Measurements from ENCODE around the gene SPRR3. TPM values are rescaled to one million over a fixed set of nuclear protein-coding genes. Genes with fewer than 3 reads are reported as not detected.
A peak's percentile ranks its signal among the peaks of the same experiment; 100 is the strongest.

SPRR3 gene
- total RNA-seq, 3 donors from 2014 or later (not counting 1 experiment from before 2014, with no cell fraction given) = not detected

GRCh38 chr1:153032073-153032472, 30.5 kb downstream of the SPRR3 start:
- Mint-ChIP-seq H3K4me3 (no peak overlapping the region), H3K27me3 (ENCODE audit: low read depth in 2 of 2) (peaks cover 14 to 45% of the 10 kb centered on the region in 2 donors), H3K4me1 (no peaks in the 10 kb centered on the region), H3K27ac (no peak overlapping the region), H3K9me3 (no peaks in the 10 kb centered on the region), H3K36me3 (no peaks in the 10 kb centered on the region)
- DNase-seq (no peak), ATAC-seq (no peak)
- Histone ChIP-seq H3K4me1 (ENCODE audit: control insufficient read depth, insufficient read depth, low read length) (no peaks in the 10 kb centered on the region), H3K27ac (ENCODE audit: low read length) (no peak overlapping the region), H3K27me3 (ENCODE audit: control insufficient read depth, insufficient read depth, low read length) (no peaks in the 10 kb centered on the region), H3K4me3 (ENCODE audit: low read length) (no peak overlapping the region), H3K36me3 (ENCODE audit: control insufficient read depth, insufficient read depth, low read length) (no peaks in the 10 kb centered on the region), H3K9me3 (ENCODE audit: control insufficient read depth, insufficient read depth, low read length) (no peaks in the 10 kb centered on the region)
- intact Hi-C loops (cut with micrococcal nuclease) = no loop called here
- TF ChIP-seq, protein P1, sequence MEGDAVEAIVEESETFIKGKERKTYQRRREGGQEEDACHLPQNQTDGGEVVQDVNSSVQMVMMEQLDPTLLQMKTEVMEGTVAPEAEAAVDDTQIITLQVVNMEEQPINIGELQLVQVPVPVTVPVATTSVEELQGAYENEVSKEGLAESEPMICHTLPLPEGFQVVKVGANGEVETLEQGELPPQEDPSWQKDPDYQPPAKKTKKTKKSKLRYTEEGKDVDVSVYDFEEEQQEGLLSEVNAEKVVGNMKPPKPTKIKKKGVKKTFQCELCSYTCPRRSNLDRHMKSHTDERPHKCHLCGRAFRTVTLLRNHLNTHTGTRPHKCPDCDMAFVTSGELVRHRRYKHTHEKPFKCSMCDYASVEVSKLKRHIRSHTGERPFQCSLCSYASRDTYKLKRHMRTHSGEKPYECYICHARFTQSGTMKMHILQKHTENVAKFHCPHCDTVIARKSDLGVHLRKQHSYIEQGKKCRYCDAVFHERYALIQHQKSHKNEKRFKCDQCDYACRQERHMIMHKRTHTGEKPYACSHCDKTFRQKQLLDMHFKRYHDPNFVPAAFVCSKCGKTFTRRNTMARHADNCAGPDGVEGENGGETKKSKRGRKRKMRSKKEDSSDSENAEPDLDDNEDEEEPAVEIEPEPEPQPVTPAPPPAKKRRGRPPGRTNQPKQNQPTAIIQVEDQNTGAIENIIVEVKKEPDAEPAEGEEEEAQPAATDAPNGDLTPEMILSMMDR (IDR thresholded peaks at IDR 0.05) = no peak

- TF ChIP-seq, protein P1 (IDR thresholded peaks at IDR 0.05) = no peak
- DNase-seq (no peak), ATAC-seq (peak in 1 of 3 donors; percentile 12)
- Mint-ChIP-seq H3K4me1 (no peaks in the 10 kb centered on the region), H3K36me3 (no peaks in the 10 kb centered on the region), H3K27ac (no peak overlapping the region), H3K9me3 (no peaks in the 10 kb centered on the region), H3K27me3 (ENCODE audit: low read depth in 2 of 2) (peaks cover 14 to 52% of the 10 kb centered on the region in 2 donors), H3K4me3 (no peak overlapping the region)
- H3K4me3 ChIP-seq (ENCODE audit: low read length) = no peak overlapping the region
- intact Hi-C loops (cut with micrococcal nuclease) = no loop called here
- no peaks in the 10 kb centered on the region for H3K27me3 ChIP-seq (ENCODE audit: control insufficient read depth, insufficient read depth, low read length)
- H3K9me3 ChIP-seq (ENCODE audit: control insufficient read depth, insufficient read depth, low read length) = no peaks in the 10 kb centered on the region
- no peaks in the 10 kb centered on the region for H3K4me1 ChIP-seq (ENCODE audit: control insufficient read depth, insufficient read depth, low read length)
- no peaks in the 10 kb centered on the region for H3K36me3 ChIP-seq (ENCODE audit: control insufficient read depth, insufficient read depth, low read length)
- 33% methylated on average over 2 of the region's 3 CpGs for WGBS (ENCODE audit: insufficient coverage)
- no peak overlapping the region for H3K27ac ChIP-seq (ENCODE audit: low read length)
These were observed 31.2 kb downstream of the SPRR3 start for GRCh38 chr1:153032677-153033308.

- ATAC-seq (no peak), DNase-seq (no peak)
- no peak overlapping the region for H3K4me3 Mint-ChIP-seq
- Histone ChIP-seq H3K4me3 (ENCODE audit: low read length) (no peak overlapping the region), H3K27ac (ENCODE audit: low read length) (no peak overlapping the region), H3K36me3 (ENCODE audit: control insufficient read depth, insufficient read depth, low read length) (no peaks in the 10 kb centered on the region), H3K27me3 (ENCODE audit: control insufficient read depth, insufficient read depth, low read length) (no peaks in the 10 kb centered on the region), H3K9me3 (ENCODE audit: control insufficient read depth, insufficient read depth, low read length) (no peaks in the 10 kb centered on the region), H3K4me1 (ENCODE audit: control insufficient read depth, insufficient read depth, low read length) (no peaks in the 10 kb centered on the region)
- H3K27me3 Mint-ChIP-seq (ENCODE audit: low read depth in 2 of 2) = peaks cover 10 to 55% of the 10 kb centered on the region in 2 donors
- WGBS (ENCODE audit: insufficient coverage) = 83% methylated on average over 1 of the region's 1 CpG
- intact Hi-C loops (cut with micrococcal nuclease) = no loop called here
- H3K27ac Mint-ChIP-seq = no peak overlapping the region
- no peaks in the 10 kb centered on the region for H3K4me1 Mint-ChIP-seq
- TF ChIP-seq, protein P1 (IDR thresholded peaks at IDR 0.05) = no peak
- no peaks in the 10 kb centered on the region for H3K9me3 Mint-ChIP-seq
- no peaks in the 10 kb centered on the region for H3K36me3 Mint-ChIP-seq
These were observed 33.7 kb downstream of the SPRR3 start for GRCh38 chr1:153035211-153035610.

Measured in natural killer cell (primary cell).